Gastrocnemius medialis (tissue), 4 donors: ENCODE results near the gene FFAR1.

Experiments used
- POLR2A ChIP-seq, 2 donors: fragments of 450-650 bp; IDR thresholded peaks; one replicate each; pipeline ENCODE4 v1.6.1; 2017; ENCODE audit warnings: antibody characterized with exemption in 2 of 2, mild to moderate bottlenecking in 2 of 2, moderate library complexity in 2 of 2
- TF ChIP-seq, protein P1 (sequence below), 5 experiments: fragments of 450-650 bp in 3 of 5; fragments of 200-600 bp in 2 of 5; sonication (generic) in 2 of 5; IDR thresholded peaks in 4 of 5; conservative IDR thresholded peaks in 1 of 5; 1 replicate in 4 of 5; 2 replicates in 1 of 5; pipeline ENCODE4 v1.5.1; 2016 to 2019; ENCODE audit warnings: antibody characterized with exemption in 5 of 5, mild to moderate bottlenecking in 3 of 5, moderate library complexity in 3 of 5

GRCh38 chr19:35321291-35321690, 26.4 kb upstream of the FFAR1 start:
- no peak for TF ChIP-seq POLR2A (IDR thresholded peaks at IDR 0.05)
- TF ChIP-seq, protein P1, sequence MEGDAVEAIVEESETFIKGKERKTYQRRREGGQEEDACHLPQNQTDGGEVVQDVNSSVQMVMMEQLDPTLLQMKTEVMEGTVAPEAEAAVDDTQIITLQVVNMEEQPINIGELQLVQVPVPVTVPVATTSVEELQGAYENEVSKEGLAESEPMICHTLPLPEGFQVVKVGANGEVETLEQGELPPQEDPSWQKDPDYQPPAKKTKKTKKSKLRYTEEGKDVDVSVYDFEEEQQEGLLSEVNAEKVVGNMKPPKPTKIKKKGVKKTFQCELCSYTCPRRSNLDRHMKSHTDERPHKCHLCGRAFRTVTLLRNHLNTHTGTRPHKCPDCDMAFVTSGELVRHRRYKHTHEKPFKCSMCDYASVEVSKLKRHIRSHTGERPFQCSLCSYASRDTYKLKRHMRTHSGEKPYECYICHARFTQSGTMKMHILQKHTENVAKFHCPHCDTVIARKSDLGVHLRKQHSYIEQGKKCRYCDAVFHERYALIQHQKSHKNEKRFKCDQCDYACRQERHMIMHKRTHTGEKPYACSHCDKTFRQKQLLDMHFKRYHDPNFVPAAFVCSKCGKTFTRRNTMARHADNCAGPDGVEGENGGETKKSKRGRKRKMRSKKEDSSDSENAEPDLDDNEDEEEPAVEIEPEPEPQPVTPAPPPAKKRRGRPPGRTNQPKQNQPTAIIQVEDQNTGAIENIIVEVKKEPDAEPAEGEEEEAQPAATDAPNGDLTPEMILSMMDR (IDR thresholded peaks at IDR 0.05 in 4 of 5, conservative IDR thresholded peaks at IDR 0.05 in 1 of 5) = no peak
